Measurements from ENCODE around the gene GPR31.

DNA sequence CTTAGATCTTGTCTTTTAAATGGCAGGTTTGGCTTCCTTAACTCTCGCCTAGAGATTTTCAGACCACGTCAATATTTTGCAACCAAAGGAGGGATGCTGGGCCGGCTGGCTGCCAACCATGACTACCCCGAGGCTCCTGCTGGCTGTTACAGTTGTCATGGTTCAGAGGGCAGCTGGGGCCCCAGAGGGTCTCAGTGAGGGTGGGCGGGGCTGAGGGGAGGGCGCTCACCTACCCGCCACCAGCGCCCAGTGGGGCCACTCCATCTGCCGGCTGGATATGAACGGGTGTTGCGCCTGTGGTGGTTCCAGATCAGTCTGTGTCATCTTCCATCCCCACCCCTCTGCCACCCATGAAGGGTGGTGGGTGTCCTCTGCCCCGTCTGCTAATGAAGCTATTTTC is 12.3 kb downstream of the GPR31 start:
- TF ChIP-seq, protein P1, sequence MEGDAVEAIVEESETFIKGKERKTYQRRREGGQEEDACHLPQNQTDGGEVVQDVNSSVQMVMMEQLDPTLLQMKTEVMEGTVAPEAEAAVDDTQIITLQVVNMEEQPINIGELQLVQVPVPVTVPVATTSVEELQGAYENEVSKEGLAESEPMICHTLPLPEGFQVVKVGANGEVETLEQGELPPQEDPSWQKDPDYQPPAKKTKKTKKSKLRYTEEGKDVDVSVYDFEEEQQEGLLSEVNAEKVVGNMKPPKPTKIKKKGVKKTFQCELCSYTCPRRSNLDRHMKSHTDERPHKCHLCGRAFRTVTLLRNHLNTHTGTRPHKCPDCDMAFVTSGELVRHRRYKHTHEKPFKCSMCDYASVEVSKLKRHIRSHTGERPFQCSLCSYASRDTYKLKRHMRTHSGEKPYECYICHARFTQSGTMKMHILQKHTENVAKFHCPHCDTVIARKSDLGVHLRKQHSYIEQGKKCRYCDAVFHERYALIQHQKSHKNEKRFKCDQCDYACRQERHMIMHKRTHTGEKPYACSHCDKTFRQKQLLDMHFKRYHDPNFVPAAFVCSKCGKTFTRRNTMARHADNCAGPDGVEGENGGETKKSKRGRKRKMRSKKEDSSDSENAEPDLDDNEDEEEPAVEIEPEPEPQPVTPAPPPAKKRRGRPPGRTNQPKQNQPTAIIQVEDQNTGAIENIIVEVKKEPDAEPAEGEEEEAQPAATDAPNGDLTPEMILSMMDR (IDR thresholded peaks at IDR 0.05): no peak
- no peak for TF ChIP-seq EP300 (IDR thresholded peaks at IDR 0.05)
